Natural killer cell (primary cell): ENCODE measurements around the gene CDKN1C. TPM values are rescaled to one million over a fixed set of nuclear protein-coding genes. Genes with fewer than 3 reads are reported as not detected.

Experiments
- ATAC-seq, 3 donors: fragments of 150-1000 bp in 2 of 3; fragments of 200-7000 bp in 1 of 3; cut with Tn5 transposase; 1 replicate in 1 of 3; 2 replicates in 2 of 3; pipeline ENCODE4 v1.10.0; 2021; ENCODE audit warnings: mild to moderate bottlenecking in 2 of 3, moderate library complexity in 2 of 3
- DNase-seq, 2 donors: peaks; one replicate each; pipeline versions ENCODE4 v3.0.0 to v3.0.0-alpha.2; 2013 to 2021; ENCODE audit warnings: mixed read lengths in 1 of 2
- H3K27ac ChIP-seq: one replicate; pipeline ENCODE4 v1.5.1; 2013; ENCODE audit warnings: mild to moderate bottlenecking, low read length
- H3K27me3 ChIP-seq: one replicate; pipeline ENCODE4 v1.6.1; 2013; ENCODE audit warnings: low read length; ENCODE audit not compliant: control insufficient read depth, insufficient read depth
- H3K36me3 ChIP-seq: one replicate; pipeline ENCODE4 v1.6.1; 2013; ENCODE audit warnings: low read length; ENCODE audit not compliant: control insufficient read depth, insufficient read depth
- H3K4me1 ChIP-seq: one replicate; pipeline ENCODE4 v1.6.1; 2013; ENCODE audit warnings: low read length; ENCODE audit not compliant: control insufficient read depth, insufficient read depth
- H3K4me3 ChIP-seq: one replicate; pipeline ENCODE4 v1.5.1; 2013; ENCODE audit warnings: low read length
- H3K9me3 ChIP-seq: one replicate; pipeline ENCODE4 v1.6.1; 2013; ENCODE audit warnings: low read length; ENCODE audit not compliant: control insufficient read depth, insufficient read depth
- H3K27ac Mint-ChIP-seq, 2 donors: one replicate each; pipeline ENCODE4 v1.8.0; 2022; ENCODE audit warnings: mild to moderate bottlenecking in 2 of 2, mixed read lengths in 2 of 2, moderate library complexity in 1 of 2
- H3K27me3 Mint-ChIP-seq, 2 donors: one replicate each; pipeline ENCODE4 v1.8.0; 2022; ENCODE audit warnings: low read depth in 2 of 2, mixed read lengths in 2 of 2
- H3K36me3 Mint-ChIP-seq: one replicate; pipeline ENCODE4 v1.8.0; 2022; ENCODE audit warnings: mixed read lengths
- H3K4me1 Mint-ChIP-seq, 2 donors: one replicate each; pipeline ENCODE4 v1.8.0; 2022; ENCODE audit warnings: mixed read lengths in 2 of 2
- H3K4me3 Mint-ChIP-seq: one replicate; pipeline ENCODE4 v1.8.0; 2022; ENCODE audit warnings: mild to moderate bottlenecking, moderate library complexity, mixed read lengths
- H3K9me3 Mint-ChIP-seq, 2 donors: one replicate each; pipeline ENCODE4 v1.8.0; 2022; ENCODE audit warnings: mixed read lengths in 2 of 2
- CTCF ChIP-seq: fragments of 200-600 bp; IDR thresholded peaks from one replicate; pipeline ENCODE4 v1.8.0; 2022; ENCODE audit warnings: antibody characterized with exemption
- WGBS: methylation state at CpG from one replicate; pipeline ENCODE4 v1.1.7; 2013; ENCODE audit warnings: missing lambda C conversion rate; ENCODE audit not compliant: insufficient coverage; 5-methylcytosine and 5-hydroxymethylcytosine counted together
- intact Hi-C: fragments of 100-400 bp; cut with micrococcal nuclease; formaldehyde crosslinking; loops from one replicate; pipeline ENCODE4 v1.14.2; 2022
- total RNA-seq, 4 donors: library from RNA; stranded (reverse); fragments of 120-200 nt in 1 of 4; gene quantifications; one replicate each; pipeline versions ENCODE4 v1.2.3 to v1.2.4, GENCODE V29; 2013 to 2022

CDKN1C gene
- total RNA-seq, 3 donors from 2014 or later (not counting 1 experiment from before 2014, with no cell fraction given): 2.6 to 27.9 (median 6.3) TPM

- DNase-seq (peak; percentile 59 to 81), ATAC-seq (peak; percentile 54 to 56 (median 56))
- H3K4me1 ChIP-seq: peaks cover 34% of the 10 kb centered on the region
- H3K36me3 ChIP-seq: no peaks in the 10 kb centered on the region
- H3K36me3 Mint-ChIP-seq: no peaks in the 10 kb centered on the region
- peak overlapping the region; percentile 33 for H3K4me3 ChIP-seq
- TF ChIP-seq CTCF: peak; percentile 81
- no peaks in the 10 kb centered on the region for H3K27me3 ChIP-seq
- peaks cover 23 to 39% of the 10 kb centered on the region in 2 donors for H3K4me1 Mint-ChIP-seq
- no peaks in the 10 kb centered on the region for H3K9me3 Mint-ChIP-seq
- peak overlapping the region; percentile 74 to 83 for H3K27ac Mint-ChIP-seq
- under 1% methylated on average over 25 of the region's 34 CpGs for WGBS
- H3K27me3 Mint-ChIP-seq: no peaks in the 10 kb centered on the region
- peak overlapping the region; percentile 81 for H3K4me3 Mint-ChIP-seq
- H3K9me3 ChIP-seq: no peaks in the 10 kb centered on the region
- intact Hi-C loops: loop anchor here (1.0 kb wide), 1 partner anchor 360 kb away; no protein-coding TSS in a partner anchor
- H3K27ac ChIP-seq: peak overlapping the region; percentile 48
These were observed 6.8 kb upstream of the CDKN1C start for GRCh38 chr11:2892215-2892966.

GRCh38 chr11:2891326-2892214 lies 6.0 kb upstream of the CDKN1C start:
- peak overlapping the region; percentile 74 to 83 for H3K27ac Mint-ChIP-seq
- H3K9me3 Mint-ChIP-seq: no peaks in the 10 kb centered on the region
- 53% methylated on average over 17 of the region's 17 CpGs for WGBS
- no peaks in the 10 kb centered on the region for H3K27me3 ChIP-seq
- H3K27ac ChIP-seq: peak overlapping the region; percentile 48
- intact Hi-C loops: loop anchor here (1.0 kb wide), 1 partner anchor 359 kb away; no protein-coding TSS in a partner anchor
- ATAC-seq (no peak), DNase-seq (peak in 1 of 2 donors; percentile 38)
- no peaks in the 10 kb centered on the region for H3K36me3 ChIP-seq
- H3K4me3 Mint-ChIP-seq: peak overlapping the region; percentile 74
- no peak for TF ChIP-seq CTCF
- H3K27me3 Mint-ChIP-seq: no peaks in the 10 kb centered on the region
- H3K4me1 ChIP-seq: peaks cover 31% of the 10 kb centered on the region
- peaks cover 23 to 35% of the 10 kb centered on the region in 2 donors for H3K4me1 Mint-ChIP-seq
- no peaks in the 10 kb centered on the region for H3K9me3 ChIP-seq
- H3K36me3 Mint-ChIP-seq: no peaks in the 10 kb centered on the region
- peak overlapping the region; percentile 33 for H3K4me3 ChIP-seq

- no peaks in the 10 kb centered on the region for H3K36me3 ChIP-seq
- H3K4me1 ChIP-seq: peaks cover 35% of the 10 kb centered on the region
- TF ChIP-seq CTCF: no peak
- no peak overlapping the region for H3K27ac ChIP-seq
- no peaks in the 10 kb centered on the region for H3K27me3 ChIP-seq
- H3K4me3 ChIP-seq: no peak overlapping the region
- H3K9me3 ChIP-seq: no peaks in the 10 kb centered on the region
- no peaks in the 10 kb centered on the region for H3K27me3 Mint-ChIP-seq
- no peak overlapping the region for H3K27ac Mint-ChIP-seq
- H3K4me3 Mint-ChIP-seq: no peak overlapping the region
- ATAC-seq: no peak
- no peak for DNase-seq
- H3K9me3 Mint-ChIP-seq: no peaks in the 10 kb centered on the region
- intact Hi-C loops: no loop called here
- WGBS: 90% methylated on average over 28 of the region's 28 CpGs
- H3K4me1 Mint-ChIP-seq: peaks cover 23 to 27% of the 10 kb centered on the region in 2 donors
- H3K36me3 Mint-ChIP-seq: no peaks in the 10 kb centered on the region
These were observed 5.1 kb upstream of the CDKN1C start for GRCh38 chr11:2890466-2891294.
